ENCODE measurements around the gene CCDC15.

Gene CCDC15

DNA sequence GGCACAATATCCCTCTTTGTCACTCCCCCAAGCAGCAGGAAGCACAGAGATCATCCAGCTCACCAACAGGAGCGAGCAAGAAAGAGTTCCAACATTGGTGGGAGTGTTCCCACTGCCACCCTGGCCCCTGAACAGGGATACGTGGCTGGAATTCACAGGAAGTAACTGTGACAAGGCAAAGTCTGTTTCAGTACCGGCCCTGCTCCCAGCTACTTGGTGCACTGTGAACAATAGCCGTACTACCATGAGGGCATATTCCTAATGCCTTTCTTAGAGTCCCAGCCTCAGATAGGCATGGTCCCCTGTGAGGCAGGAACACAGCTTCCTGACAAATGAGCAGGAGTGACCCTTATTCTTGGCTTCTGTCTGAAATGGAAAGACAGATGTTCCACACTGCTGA lies 107.3 kb downstream of the CCDC15 start:
- Histone ChIP-seq H3K27me3 (ENCODE audit: control insufficient read depth, insufficient read depth, low read length) (no peaks in the 10 kb centered on the region), H3K36me3 (ENCODE audit: insufficient read depth, low read length) (no peaks in the 10 kb centered on the region), H3K9ac (ENCODE audit: low read depth, low read length) (no peak overlapping the region), H3K4me1 (ENCODE audit: control insufficient read depth, insufficient read depth, low read length) (peaks cover 6% of the 10 kb centered on the region), H3K4me3 (ENCODE audit: low read length) (no peak overlapping the region), H3K9me3 (replicated peaks; ENCODE audit: low read length) (no peaks in the 10 kb centered on the region), H3K4me2 (ENCODE audit: low read length) (no peak overlapping the region)

DNA sequence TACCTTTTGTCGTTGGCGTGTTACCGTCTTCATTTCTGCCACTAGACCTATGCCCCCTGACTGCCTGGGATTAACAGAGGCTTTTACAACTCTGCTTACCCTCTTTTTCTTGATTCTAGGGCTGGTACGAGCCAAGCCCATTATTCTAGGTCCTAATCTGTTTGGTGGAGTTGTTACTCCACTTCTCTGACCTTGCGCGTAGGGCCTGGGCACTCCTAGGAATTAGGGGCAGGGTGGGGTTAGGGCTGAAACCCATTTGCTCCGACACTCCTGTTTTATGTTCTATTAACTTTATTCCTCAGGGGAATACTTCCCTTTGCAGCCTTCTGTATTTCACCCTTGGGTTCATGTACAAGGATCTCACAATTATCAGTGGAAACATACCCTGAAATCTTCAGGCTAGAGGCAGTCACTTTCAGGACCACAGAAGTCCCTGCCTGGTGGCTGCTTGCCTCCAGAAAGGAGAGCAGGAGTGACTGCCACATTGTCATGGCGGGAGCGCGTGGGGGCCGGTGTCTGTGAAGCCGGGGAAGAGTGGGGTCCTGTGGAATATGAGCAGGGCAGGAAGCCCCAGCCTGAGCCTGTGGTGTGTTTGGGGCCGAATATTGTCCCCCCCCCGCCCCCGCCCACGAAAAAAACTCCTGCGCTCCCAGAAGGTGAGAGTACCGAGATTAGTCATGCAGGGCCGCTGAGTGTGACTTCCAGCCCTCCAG lies 108.4 kb downstream of the CCDC15 start:
- H3K9me3 ChIP-seq (replicated peaks; ENCODE audit: low read length): no peaks in the 10 kb centered on the region
- H3K4me3 ChIP-seq (ENCODE audit: low read length): peak overlapping the region; percentile 90
- H3K9ac ChIP-seq (ENCODE audit: low read depth, low read length): peak overlapping the region; percentile 80
- peaks cover 6% of the 10 kb centered on the region for H3K4me1 ChIP-seq (ENCODE audit: control insufficient read depth, insufficient read depth, low read length)
- H3K4me2 ChIP-seq (ENCODE audit: low read length): peak overlapping the region; percentile 95
- no peaks in the 10 kb centered on the region for H3K36me3 ChIP-seq (ENCODE audit: insufficient read depth, low read length)
- no peaks in the 10 kb centered on the region for H3K27me3 ChIP-seq (ENCODE audit: control insufficient read depth, insufficient read depth, low read length)

DNA sequence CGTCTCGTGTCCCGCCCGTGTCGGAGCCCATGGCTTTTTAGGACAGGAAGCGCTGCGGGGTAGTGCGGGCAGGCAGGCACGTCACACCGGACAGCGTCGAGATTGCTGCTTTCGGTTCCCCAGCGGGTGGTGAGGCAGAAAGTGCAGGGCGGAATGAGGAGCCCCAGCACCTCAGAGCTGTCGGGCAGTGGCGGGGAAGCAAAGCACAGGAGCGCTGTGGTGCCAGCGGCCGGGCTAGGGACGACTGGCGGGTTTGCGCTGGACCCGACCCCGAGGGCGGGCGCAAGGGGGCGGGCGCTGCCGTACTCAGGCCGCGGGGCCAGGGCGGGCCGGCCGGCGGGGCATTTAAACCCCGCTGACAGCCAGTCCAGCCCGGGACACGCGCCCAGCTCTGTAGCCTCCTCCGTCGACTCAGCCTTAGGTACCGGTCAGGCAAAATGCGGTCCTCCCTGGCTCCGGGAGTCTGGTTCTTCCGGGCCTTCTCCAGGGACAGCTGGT lies 109.0 kb downstream of the CCDC15 start, which contains the start of gene SLC37A2:
SLC37A2 (plus strand) TSS at position 375 of the 498 bp plus-strand sequence; CDS start at position 438, 63 bp downstream.
- Histone ChIP-seq H3K4me3 (ENCODE audit: low read length) (peak within 1 kb of the TSS; percentile 90), H3K9ac (ENCODE audit: low read depth, low read length) (peak within 1 kb of the TSS; percentile 80)

DNA sequence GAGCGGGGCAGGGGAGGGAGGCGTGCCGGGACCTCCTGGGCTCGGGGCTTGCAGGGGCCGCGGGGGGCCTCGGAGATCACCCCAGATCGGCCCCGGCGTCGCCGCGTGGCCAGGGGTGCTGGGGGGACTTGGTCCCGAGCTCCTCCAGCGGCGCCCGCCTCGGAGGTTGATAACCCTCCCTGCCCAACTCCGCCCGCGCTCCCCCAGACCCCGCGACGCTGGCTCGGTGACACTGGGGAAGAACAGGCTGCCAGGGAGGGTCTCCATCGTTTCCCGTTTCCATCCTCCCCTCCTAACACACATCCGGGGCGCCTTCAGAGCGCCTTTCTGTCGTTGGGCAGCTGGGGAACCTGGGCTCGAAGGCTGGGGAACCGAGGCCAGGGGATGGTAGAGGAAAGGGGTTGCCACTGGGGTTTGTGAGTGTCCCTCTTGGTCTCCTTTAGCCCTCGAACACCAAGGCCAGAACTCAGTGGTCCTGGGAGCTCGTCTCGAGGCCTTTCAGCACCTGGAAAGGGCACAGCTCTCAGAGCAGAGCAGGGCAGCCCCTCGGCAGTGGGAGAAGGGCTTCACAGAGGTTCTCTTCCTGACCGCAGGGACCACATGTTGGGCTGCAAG lies 109.5 kb downstream of the CCDC15 start:
- Histone ChIP-seq H3K9ac (ENCODE audit: low read depth, low read length) (peak overlapping the region; percentile 80), H3K4me3 (ENCODE audit: low read length) (peak overlapping the region; percentile 90), H3K4me2 (ENCODE audit: low read length) (peak overlapping the region; percentile 95), H3K27me3 (ENCODE audit: control insufficient read depth, insufficient read depth, low read length) (no peaks in the 10 kb centered on the region), H3K9me3 (replicated peaks; ENCODE audit: low read length) (no peaks in the 10 kb centered on the region), H3K4me1 (ENCODE audit: control insufficient read depth, insufficient read depth, low read length) (peaks cover 6% of the 10 kb centered on the region), H3K36me3 (ENCODE audit: insufficient read depth, low read length) (no peaks in the 10 kb centered on the region)

More for the DNA sequence above, 109.0 kb downstream of the CCDC15 start, which contains the start of gene SLC37A2:
- H3K4me2 ChIP-seq (ENCODE audit: low read length): peak within 1 kb of the TSS; percentile 95
- H3K36me3 ChIP-seq (ENCODE audit: insufficient read depth, low read length): no peaks in the 10 kb centered on the region
- no peaks in the 10 kb centered on the region for H3K9me3 ChIP-seq (replicated peaks; ENCODE audit: low read length)
- peaks cover 6% of the 10 kb centered on the region for H3K4me1 ChIP-seq (ENCODE audit: control insufficient read depth, insufficient read depth, low read length)
- no peaks in the 10 kb centered on the region for H3K27me3 ChIP-seq (ENCODE audit: control insufficient read depth, insufficient read depth, low read length)

DNA sequence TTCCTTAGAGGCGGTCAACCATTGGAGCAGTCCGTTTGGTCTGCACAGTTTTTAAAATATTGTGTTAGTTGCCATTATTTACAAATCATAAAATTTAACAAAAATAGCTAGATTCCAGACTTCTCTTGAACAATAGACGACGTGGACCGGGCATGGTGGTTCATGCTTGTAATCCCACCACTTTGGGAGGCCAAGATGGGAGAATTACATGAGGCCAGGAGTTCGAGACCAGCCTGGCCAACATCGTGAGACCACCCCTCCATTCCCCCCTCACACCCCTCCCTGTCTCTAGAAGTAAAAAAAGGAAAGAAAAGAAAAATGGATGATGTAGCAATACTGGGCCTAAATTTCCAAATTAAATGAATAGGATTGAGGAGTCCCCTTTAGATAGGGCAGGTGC lies 110.1 kb downstream of the CCDC15 start:
- Histone ChIP-seq H3K4me1 (ENCODE audit: control insufficient read depth, insufficient read depth, low read length) (peaks cover 6% of the 10 kb centered on the region), H3K4me3 (ENCODE audit: low read length) (peak overlapping the region; percentile 90), H3K4me2 (ENCODE audit: low read length) (peak overlapping the region; percentile 95), H3K36me3 (ENCODE audit: insufficient read depth, low read length) (no peaks in the 10 kb centered on the region), H3K9ac (ENCODE audit: low read depth, low read length) (peak overlapping the region; percentile 80), H3K27me3 (ENCODE audit: control insufficient read depth, insufficient read depth, low read length) (no peaks in the 10 kb centered on the region), H3K9me3 (replicated peaks; ENCODE audit: low read length) (no peaks in the 10 kb centered on the region)

DNA sequence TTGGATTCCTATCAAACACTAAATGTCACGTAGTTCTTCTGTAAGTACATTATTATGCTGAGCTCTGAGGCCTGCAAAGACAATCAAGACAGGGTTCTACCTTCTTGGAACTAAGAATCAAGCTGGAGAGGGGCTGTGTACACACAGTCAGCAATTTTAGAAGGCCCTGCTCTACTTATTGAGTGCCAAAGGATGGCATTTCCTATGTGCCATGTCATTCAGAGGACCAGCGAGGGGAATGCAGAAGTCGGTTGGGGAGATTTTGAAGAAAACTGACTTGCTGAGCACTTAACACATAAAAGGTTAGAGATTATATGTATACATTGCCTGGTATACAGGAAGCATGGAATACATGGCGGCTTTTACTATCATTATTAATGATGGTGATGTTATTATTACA lies 114.4 kb downstream of the CCDC15 start:
- H3K9me3 ChIP-seq (replicated peaks; ENCODE audit: low read length): no peaks in the 10 kb centered on the region
- no peaks in the 10 kb centered on the region for H3K27me3 ChIP-seq (ENCODE audit: control insufficient read depth, insufficient read depth, low read length)
- peaks cover 30% of the 10 kb centered on the region for H3K4me1 ChIP-seq (ENCODE audit: control insufficient read depth, insufficient read depth, low read length)
- no peak overlapping the region for H3K4me3 ChIP-seq (ENCODE audit: low read length)
- no peak overlapping the region for H3K9ac ChIP-seq (ENCODE audit: low read depth, low read length)
- no peaks in the 10 kb centered on the region for H3K36me3 ChIP-seq (ENCODE audit: insufficient read depth, low read length)
- H3K4me2 ChIP-seq (ENCODE audit: low read length): no peak overlapping the region

DNA sequence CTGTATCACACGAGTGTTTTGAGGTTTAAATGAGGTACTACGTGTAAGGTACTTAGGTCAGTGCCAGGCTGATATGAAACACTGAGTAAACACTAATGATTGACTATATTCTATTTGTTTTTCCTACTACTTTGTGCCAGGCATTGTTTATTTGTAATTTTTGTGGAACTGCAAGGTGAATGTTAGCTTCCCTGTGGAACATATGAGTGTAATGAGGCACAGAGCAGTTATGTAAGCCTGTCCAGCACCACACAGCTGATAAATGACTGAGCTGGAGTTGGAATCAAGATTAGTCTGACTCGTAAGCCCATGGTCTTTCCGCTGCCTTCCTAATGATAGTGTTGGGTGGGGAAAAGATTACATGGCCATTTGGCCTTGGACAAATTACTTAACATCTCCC lies 115.0 kb downstream of the CCDC15 start:
- Histone ChIP-seq H3K9ac (ENCODE audit: low read depth, low read length) (no peak overlapping the region), H3K36me3 (ENCODE audit: insufficient read depth, low read length) (no peaks in the 10 kb centered on the region), H3K4me1 (ENCODE audit: control insufficient read depth, insufficient read depth, low read length) (peaks cover 24% of the 10 kb centered on the region), H3K9me3 (replicated peaks; ENCODE audit: low read length) (no peaks in the 10 kb centered on the region), H3K27me3 (ENCODE audit: control insufficient read depth, insufficient read depth, low read length) (no peaks in the 10 kb centered on the region), H3K4me2 (ENCODE audit: low read length) (no peak overlapping the region), H3K4me3 (ENCODE audit: low read length) (no peak overlapping the region)

DNA sequence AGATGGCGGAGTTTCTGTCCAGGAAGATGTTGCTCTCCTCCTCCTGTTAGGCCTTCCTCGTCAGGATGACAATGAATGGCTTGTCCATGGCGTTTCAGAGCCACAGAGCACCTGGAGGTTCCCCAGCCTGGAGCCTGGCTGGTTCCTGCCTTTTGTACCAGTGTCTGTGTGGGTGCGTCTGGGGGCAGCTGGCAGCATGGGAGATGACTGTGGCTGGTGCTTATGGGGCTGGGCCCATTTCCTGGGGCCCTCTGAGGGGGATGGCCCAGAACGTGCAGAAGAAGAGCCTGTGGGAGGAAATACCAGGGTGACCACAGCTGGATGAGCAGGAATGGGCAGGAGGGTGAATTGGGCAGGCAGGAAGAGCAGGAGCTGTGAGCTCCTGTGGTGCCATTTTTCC lies 115.8 kb downstream of the CCDC15 start:
- H3K9ac ChIP-seq (ENCODE audit: low read depth, low read length): no peak overlapping the region
- no peak overlapping the region for H3K4me2 ChIP-seq (ENCODE audit: low read length)
- no peaks in the 10 kb centered on the region for H3K36me3 ChIP-seq (ENCODE audit: insufficient read depth, low read length)
- peaks cover 24% of the 10 kb centered on the region for H3K4me1 ChIP-seq (ENCODE audit: control insufficient read depth, insufficient read depth, low read length)
- no peak overlapping the region for H3K4me3 ChIP-seq (ENCODE audit: low read length)
- no peaks in the 10 kb centered on the region for H3K9me3 ChIP-seq (replicated peaks; ENCODE audit: low read length)
- no peaks in the 10 kb centered on the region for H3K27me3 ChIP-seq (ENCODE audit: control insufficient read depth, insufficient read depth, low read length)

DNA sequence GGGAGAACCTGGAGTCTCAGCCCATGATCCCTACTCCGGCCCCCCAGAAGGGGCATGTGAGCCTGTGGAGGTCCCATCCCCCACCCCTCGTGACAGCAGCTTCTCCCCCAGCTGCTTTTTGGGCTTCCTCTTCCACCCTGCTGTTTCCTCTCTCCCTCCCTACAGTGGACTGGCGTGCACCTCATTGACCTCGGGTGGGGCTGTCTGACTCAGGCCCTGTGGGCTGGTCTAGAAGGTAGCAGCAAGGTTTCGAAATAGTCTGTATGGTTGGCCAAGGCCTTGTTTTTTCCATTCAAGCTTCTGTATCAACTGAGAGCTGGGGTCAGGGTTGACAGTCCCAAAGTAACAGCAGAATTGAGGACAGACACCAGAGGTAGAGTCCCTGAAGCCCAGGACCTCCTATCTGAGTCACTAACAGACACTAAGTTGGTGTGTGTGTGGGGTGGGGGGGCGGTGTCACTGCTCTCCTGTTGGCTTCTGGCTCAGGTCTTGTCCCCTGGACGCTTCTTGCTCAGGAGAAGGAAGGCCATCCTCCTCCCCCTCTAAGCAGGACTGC lies 116.8 kb downstream of the CCDC15 start:
- Histone ChIP-seq H3K4me1 (ENCODE audit: control insufficient read depth, insufficient read depth, low read length) (peaks cover 24% of the 10 kb centered on the region), H3K36me3 (ENCODE audit: insufficient read depth, low read length) (no peaks in the 10 kb centered on the region), H3K4me2 (ENCODE audit: low read length) (peak overlapping the region; percentile 42), H3K4me3 (ENCODE audit: low read length) (no peak overlapping the region), H3K27me3 (ENCODE audit: control insufficient read depth, insufficient read depth, low read length) (no peaks in the 10 kb centered on the region), H3K9ac (ENCODE audit: low read depth, low read length) (no peak overlapping the region), H3K9me3 (replicated peaks; ENCODE audit: low read length) (no peaks in the 10 kb centered on the region)

DNA sequence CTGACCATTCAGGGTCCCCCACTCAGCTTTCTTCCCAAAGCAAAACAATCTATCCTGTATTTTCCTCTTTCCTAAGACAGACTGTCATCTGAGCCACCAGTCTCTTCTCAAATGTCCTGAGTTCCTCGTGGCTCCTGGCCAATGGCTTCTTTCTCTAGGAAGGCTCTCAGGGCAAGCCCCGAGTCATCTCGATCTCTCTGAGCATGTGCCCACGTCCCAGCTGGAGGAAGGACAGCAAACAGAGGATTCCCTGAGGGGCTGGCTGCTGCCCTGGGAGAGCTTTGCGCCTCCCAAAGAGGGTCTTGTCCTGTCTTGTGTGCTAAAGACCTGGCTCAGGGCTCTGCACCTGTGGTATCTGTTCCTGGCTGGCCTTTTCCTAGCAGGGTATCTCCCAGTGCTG lies 117.4 kb downstream of the CCDC15 start:
- H3K36me3 ChIP-seq (ENCODE audit: insufficient read depth, low read length): no peaks in the 10 kb centered on the region
- no peak overlapping the region for H3K9ac ChIP-seq (ENCODE audit: low read depth, low read length)
- no peak overlapping the region for H3K4me3 ChIP-seq (ENCODE audit: low read length)
- peak overlapping the region; percentile 42 for H3K4me2 ChIP-seq (ENCODE audit: low read length)
- H3K27me3 ChIP-seq (ENCODE audit: control insufficient read depth, insufficient read depth, low read length): no peaks in the 10 kb centered on the region
- H3K4me1 ChIP-seq (ENCODE audit: control insufficient read depth, insufficient read depth, low read length): peaks cover 24% of the 10 kb centered on the region
- H3K9me3 ChIP-seq (replicated peaks; ENCODE audit: low read length): no peaks in the 10 kb centered on the region

DNA sequence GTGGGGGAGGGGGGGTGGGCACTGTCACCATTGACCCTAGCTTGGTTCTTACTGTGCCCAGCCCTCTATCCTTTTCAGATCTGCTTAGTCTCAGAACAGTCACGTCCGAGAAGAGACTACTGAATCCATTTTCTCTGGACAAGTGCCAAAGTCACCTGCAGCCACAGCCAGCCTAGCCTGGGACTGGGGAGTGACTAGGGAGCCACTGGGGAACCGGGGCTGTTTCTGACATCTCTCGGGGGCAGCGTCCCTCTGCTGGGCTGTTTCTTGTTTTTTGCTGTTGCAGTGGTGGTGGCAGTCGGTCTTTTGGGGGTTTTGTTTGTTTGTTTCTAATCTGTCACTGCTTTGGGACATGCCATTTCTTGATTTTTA lies 117.8 kb downstream of the CCDC15 start:
- H3K9me3 ChIP-seq (replicated peaks; ENCODE audit: low read length): no peaks in the 10 kb centered on the region
- no peaks in the 10 kb centered on the region for H3K27me3 ChIP-seq (ENCODE audit: control insufficient read depth, insufficient read depth, low read length)
- no peak overlapping the region for H3K4me3 ChIP-seq (ENCODE audit: low read length)
- H3K4me1 ChIP-seq (ENCODE audit: control insufficient read depth, insufficient read depth, low read length): peaks cover 24% of the 10 kb centered on the region
- no peak overlapping the region for H3K4me2 ChIP-seq (ENCODE audit: low read length)
- no peak overlapping the region for H3K9ac ChIP-seq (ENCODE audit: low read depth, low read length)
- H3K36me3 ChIP-seq (ENCODE audit: insufficient read depth, low read length): no peaks in the 10 kb centered on the region
